Measurements from ENCODE around the gene ABCD3.

DNA sequence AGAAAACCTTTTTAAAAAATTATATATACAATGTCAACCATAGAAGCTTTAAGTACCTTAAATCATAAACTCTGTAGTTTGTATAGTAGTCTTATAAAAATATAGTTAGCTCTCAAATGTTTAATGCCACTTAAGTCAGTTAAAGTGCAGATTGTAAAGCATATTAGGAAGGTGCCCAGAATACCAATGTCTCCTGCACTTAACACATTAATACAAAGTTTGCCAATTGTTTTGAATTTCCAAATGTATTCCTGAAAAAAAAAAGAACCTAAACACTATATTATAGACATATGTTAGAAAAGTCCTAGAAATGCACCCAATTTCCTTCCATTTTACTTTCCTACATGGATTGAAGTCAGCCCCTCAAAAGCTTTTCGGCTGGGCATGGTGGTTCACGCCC is 111.2 kb downstream of the ABCD3 start:
- TF ChIP-seq CTCF (IDR thresholded peaks at IDR 0.05) (no peak), JUND (IDR thresholded peaks at IDR 0.05) (no peak), POLR2AphosphoS5 (IDR thresholded peaks at IDR 0.05; ENCODE audit: low read depth, low read length) (no peak), SIN3A (IDR thresholded peaks at IDR 0.05; ENCODE audit: borderline replicate concordance, low read depth, low read length) (no peak), FOXJ3 (CRISPR knock-in tag; IDR thresholded peaks at IDR 0.05) (no peak), TAF1 (IDR thresholded peaks at IDR 0.05; ENCODE audit: borderline replicate concordance, low read depth, low read length) (no peak), ZBTB33 (IDR thresholded peaks at IDR 0.05; ENCODE audit: borderline replicate concordance, low read depth) (no peak), RXRA (IDR thresholded peaks at IDR 0.05; ENCODE audit: borderline replicate concordance, low read depth) (no peak), EZH2phosphoT487 (IDR thresholded peaks at IDR 0.05; ENCODE audit: borderline replicate concordance, low read depth) (no peak), RFX5 (IDR thresholded peaks at IDR 0.05; ENCODE audit: low read length) (no peak), YY1 (IDR thresholded peaks at IDR 0.05; ENCODE audit: low read depth) (no peak), NFIC (IDR thresholded peaks at IDR 0.05; ENCODE audit: borderline replicate concordance) (no peak)
- TF ChIP-seq, protein P1, sequence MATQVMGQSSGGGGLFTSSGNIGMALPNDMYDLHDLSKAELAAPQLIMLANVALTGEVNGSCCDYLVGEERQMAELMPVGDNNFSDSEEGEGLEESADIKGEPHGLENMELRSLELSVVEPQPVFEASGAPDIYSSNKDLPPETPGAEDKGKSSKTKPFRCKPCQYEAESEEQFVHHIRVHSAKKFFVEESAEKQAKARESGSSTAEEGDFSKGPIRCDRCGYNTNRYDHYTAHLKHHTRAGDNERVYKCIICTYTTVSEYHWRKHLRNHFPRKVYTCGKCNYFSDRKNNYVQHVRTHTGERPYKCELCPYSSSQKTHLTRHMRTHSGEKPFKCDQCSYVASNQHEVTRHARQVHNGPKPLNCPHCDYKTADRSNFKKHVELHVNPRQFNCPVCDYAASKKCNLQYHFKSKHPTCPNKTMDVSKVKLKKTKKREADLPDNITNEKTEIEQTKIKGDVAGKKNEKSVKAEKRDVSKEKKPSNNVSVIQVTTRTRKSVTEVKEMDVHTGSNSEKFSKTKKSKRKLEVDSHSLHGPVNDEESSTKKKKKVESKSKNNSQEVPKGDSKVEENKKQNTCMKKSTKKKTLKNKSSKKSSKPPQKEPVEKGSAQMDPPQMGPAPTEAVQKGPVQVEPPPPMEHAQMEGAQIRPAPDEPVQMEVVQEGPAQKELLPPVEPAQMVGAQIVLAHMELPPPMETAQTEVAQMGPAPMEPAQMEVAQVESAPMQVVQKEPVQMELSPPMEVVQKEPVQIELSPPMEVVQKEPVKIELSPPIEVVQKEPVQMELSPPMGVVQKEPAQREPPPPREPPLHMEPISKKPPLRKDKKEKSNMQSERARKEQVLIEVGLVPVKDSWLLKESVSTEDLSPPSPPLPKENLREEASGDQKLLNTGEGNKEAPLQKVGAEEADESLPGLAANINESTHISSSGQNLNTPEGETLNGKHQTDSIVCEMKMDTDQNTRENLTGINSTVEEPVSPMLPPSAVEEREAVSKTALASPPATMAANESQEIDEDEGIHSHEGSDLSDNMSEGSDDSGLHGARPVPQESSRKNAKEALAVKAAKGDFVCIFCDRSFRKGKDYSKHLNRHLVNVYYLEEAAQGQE (IDR thresholded peaks at IDR 0.05; ENCODE audit: low read depth, low read length): no peak
- TF ChIP-seq, protein P2, sequence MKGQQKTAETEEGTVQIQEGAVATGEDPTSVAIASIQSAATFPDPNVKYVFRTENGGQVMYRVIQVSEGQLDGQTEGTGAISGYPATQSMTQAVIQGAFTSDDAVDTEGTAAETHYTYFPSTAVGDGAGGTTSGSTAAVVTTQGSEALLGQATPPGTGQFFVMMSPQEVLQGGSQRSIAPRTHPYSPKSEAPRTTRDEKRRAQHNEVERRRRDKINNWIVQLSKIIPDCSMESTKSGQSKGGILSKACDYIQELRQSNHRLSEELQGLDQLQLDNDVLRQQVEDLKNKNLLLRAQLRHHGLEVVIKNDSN (IDR thresholded peaks at IDR 0.05; ENCODE audit: borderline replicate concordance, low read depth): no peak
